NCI-H1694 (cell line): ENCODE measurements around the gene IL17F.
A peak's percentile ranks its signal among the peaks of the same experiment; 100 is the strongest.

Experiments
- DNase-seq: peaks from one replicate; lab custom pipeline; 2025; lab: John Stamatoyannopoulos, UW

The IL17F gene

DNA sequence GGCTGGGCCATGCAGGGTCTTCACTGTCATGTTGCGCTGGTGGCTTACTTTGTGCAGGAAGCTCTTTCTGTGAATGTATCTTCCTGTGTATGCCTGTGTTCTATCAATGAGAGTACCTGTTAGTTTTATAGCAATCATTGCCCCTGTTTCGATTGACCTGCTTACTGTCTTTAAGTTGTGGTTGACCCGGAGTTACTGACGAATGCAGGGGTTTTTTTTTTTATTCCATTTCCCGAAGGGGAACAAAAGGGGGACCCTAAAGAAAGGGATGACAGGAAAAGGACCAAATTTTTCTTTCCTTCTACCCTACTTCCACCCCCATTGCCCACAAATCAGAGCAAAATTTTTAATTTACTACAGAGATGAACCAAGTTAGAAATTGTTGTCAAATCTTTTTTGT, at the start of gene IL17F:
TSS of gene IL17F (minus strand) at position 101 of the 400 bp plus-strand sequence. CDS start at position 30, 71 bp downstream.
- no peak for DNase-seq

GRCh38 chr6:52293067-52293466, 48.8 kb upstream of the IL17F start:
- no peak for DNase-seq

DNA sequence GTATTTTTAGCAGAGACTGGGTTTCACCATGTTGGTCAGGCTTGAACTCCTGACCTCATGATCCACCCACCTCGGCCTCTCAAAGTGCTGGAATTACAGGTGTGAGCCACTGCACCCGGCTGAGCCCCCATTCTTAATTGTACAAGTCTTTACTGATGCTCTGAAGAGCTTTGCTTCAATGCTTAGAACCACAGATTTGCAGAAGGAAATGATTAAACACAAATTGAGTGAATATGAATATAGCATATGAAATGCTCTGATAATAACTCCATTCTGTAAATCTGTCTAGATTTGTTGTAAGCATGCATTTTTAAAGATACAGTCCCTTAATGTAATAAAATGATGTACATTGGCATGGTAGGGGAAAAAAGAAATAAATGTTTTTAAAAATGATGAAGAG, 44.5 kb upstream of the IL17F start:
- DNase-seq, result no peak

DNA sequence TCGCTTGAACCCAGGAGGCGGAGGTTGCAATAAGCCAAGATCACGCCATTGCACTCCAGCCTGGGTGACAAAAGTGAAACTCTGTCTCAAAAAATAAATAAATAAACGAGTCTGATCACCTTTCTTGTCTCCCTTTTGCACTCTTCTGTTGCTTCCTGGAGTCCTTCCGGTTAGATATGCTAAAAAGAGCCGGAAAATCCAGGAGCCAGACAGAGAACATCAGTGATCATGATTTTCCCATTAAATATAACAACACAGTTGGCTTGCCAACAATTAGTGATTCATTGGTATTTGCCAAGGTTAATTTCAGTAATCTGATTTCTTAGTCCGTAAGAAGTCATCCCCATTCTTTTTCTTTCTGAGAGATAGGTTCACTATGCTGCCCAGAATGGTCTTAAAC, 43.9 kb upstream of the IL17F start:
- no peak for DNase-seq

GRCh38 chr6:52286798-52287432, 42.6 kb upstream of the IL17F start:
- peak; percentile 70 for DNase-seq

GRCh38 chr6:52285177-52286068, 41.1 kb upstream of the IL17F start:
- DNase-seq, result peak; percentile 4

GRCh38 chr6:52284460-52285176, 40.3 kb upstream of the IL17F start, which contains the start of gene MCM3:
TSS of gene MCM3 (minus strand) at chr6:52284742. CDS start at chr6:52284674, 68 bp downstream.
- peak; percentile 96 for DNase-seq

DNA sequence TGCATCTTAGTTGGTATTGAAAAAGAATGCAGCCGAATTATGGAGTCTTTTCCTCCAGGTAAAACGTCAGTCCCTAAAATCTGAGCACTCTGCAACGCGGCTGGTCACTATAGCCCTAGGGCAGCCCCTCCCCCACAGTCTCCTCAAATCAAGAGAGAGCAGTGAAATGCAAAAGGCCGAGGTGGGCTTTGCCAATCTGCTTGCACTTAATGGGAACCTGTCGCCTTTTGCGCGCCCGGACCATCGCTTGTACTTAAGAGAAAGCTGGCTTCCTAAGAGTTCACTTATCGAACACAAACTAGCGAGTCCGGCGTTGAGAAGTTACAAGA, 39.8 kb upstream of the IL17F start:
- peak; percentile 14 for DNase-seq

DNA sequence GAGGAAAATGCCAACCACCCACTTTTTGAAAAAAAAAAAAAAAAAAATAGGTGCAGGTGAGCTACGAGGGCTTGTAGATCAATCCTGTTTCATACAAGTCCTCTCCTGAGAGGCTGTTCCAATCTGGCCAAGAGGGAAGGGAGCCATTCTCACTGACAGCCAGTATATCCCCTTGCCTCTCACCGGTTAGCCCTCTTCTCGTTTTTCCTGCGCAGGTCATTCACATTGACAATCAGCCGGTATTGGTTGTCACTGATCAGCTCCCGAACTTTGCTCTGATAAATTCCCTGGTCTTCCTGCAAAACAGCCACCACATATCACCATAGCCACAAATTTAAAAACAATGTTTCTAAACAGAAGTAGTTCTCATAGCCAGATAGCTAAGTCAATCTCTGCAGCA, 38.8 kb upstream of the IL17F start:
- no peak for DNase-seq

GRCh38 chr6:52276130-52276529, 31.8 kb upstream of the IL17F start:
- no peak for DNase-seq

GRCh38 chr6:52271852-52272460, 27.7 kb upstream of the IL17F start:
- DNase-seq, result no peak

GRCh38 chr6:52263709-52264540, 19.6 kb upstream of the IL17F start:
- peak; percentile 29 for DNase-seq

GRCh38 chr6:52262620-52263344, 18.5 kb upstream of the IL17F start:
- no peak for DNase-seq

- DNase-seq, result no peak
Observed at GRCh38 chr6:52261229-52261628, 16.9 kb upstream of the IL17F start.

GRCh38 chr6:52260634-52261033, 16.3 kb upstream of the IL17F start:
- DNase-seq, result no peak

DNA sequence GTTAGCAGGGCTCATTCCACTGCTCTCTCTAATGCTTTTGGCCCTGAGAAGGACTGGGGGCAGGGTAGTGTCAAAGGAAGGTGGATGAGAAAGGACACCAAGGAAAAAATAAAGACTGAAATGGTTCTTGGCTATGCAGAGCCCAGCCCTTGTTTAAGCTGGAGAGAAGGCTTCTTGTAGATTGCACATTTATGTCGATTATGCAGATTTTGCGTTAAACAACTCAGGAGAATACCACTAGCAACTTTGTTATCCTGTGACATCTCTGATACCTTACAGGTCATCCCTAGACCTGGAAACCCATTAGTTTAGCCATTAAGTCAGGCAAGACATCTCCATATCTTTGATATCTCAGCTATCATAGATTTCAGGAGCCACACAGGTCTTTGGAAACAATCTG, 11.1 kb upstream of the IL17F start:
- DNase-seq, result no peak

DNA sequence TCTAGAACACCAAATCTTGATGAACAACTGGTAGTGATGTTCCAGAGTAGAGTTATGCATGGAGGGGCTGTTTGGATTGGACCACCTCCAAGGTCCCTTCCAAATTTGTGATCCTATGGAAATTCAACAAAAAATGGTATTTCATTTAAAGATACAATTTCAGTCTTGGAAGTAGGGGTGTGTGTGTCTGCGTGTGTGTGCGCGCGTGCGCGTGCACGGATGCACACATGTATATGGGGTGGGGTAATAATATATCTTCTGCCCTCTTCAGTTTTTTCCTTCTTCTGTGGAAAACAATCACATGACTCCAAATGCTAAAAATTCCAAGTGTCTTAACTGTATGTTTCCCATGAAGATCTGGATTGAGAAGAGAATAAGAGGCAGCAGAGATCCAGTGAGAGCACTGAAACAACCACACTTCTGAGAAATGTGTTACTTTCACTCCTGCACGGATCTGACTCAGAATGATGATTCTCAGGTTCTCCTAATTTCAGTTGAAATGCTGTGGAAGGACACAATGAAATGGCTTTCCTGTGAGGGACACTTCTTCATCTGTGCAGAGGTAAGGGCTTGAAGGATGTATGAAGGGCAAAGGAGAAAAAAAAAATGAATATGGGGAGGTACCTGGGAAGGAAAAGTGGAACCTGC, 10.6 kb upstream of the IL17F start:
- no peak for DNase-seq

DNA sequence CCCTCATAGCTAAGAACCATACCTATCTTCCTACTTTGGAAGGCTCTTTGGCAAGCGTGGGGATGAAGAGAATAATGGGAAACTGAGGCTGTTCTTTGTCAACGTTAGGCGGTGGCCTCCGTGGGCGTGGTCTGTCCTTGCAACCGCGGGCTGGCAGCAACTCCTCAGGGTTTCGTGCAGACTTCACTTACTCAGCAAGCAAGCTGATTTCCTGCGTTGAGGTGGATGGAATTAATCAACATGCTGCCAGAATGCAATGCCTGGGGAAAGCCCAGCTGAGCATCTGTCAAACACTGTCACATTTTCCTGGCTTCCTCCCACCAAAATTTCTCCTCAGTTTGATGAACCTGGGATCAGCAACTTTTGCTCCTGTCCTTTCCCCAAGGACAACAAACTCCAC, 9.2 kb upstream of the IL17F start:
- no peak for DNase-seq

DNA sequence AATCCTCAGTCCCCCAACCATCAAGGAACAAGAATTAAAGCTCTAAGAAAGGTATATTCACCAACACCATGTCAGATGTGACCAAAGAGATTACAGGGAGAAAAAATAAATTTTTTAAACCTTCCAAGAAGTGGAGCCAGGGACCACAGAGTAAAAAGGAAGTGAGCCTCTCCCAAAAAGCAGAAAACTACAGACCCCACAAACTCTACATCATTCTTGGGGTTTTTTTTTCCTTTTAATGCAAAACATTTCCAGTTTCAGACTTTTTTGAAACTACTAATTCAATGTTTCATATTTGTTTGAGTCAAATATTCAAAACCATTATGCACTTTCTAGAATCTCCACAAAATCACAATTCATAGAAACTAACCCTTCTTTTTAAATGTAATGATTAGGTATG, 6.8 kb upstream of the IL17F start:
- no peak for DNase-seq

DNA sequence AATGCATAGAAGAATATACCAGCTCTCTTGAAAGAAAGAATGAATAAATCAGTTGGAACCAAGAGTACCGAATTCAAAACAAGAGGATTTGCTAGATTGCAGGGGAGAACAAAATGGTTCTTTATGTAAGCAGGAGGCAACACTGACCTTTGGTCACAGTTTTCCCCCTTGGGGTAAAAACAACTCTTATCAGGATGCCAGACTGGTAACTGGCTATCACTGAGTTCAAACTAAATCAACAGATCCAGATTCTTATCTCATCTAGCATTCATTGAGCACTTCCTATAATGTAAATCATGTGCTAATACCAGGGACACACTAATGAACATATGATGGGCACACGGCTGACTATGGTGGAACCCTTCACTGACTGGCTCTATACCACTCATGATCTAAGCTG, 4.8 kb upstream of the IL17F start:
- no peak for DNase-seq
